ENCODE data around the gene MCCC1. TPM values are rescaled to one million over a fixed set of nuclear protein-coding genes. Genes with fewer than 3 reads are reported as not detected.

The MCCC1 gene
- total RNA-seq, 1 donor from 2014 or later: 48.4 TPM

- intact Hi-C loops (cut with micrococcal nuclease): no loop called here
Observed at GRCh38 chr3:182967218-182968204, 131.8 kb downstream of the MCCC1 start.

DNA sequence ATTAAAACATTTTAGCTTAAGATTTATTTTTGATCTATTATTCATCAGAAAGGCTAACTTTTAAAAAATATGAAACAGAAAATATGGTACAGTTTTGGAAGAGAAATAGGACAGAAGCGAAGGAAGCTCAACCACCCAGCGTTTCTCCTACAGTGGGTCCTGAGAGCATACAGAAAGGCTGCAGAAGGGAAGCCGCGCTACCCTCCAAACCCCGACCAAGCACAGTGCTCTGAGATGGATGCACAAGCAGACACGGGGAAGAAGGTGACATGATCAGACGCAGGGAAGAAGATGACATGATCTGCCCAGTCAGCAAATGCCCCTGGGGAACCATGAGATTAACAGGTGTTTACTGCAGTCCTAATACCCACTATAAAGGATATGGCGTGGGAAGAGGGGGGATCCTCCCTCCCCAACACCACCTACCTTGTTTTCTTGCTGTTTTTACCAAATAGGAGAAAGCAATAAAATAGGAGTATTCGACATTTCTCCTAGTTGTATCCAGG is 133.4 kb downstream of the MCCC1 start:
- no peak for ATAC-seq
- no peak for DNase-seq
- intact Hi-C loops (cut with micrococcal nuclease): no loop called here

More at GRCh38 chr3:182967218-182968204, 131.8 kb downstream of the MCCC1 start:
- ATAC-seq (no peak), DNase-seq (no peak)

Other genes with a start within 250 kb of the MCCC1 start
- 39.5 TPM for gene DCUN1D1, start 119.0 kb downstream of the MCCC1 start, total RNA-seq
- gene LAMP3, start 63.2 kb upstream of the MCCC1 start, total RNA-seq: not detected
- 2.1 TPM for gene B3GNT5, start 153.8 kb upstream of the MCCC1 start, total RNA-seq

Measured in left ventricle myocardium superior (tissue), 1 donor.